A549 (cell line): Measurements from ENCODE around the gene TAF11L14. TPM values are rescaled to one million over a fixed set of nuclear protein-coding genes. Genes with fewer than 3 reads are reported as not detected.
"Not testable (repeated sequence)": the region's sequence is repeated elsewhere in the genome, so short reads cannot be mapped to it uniquely, and the experiment has no call there.

ENCODE experiments used
- ATAC-seq, 2 experiments: fragments of 200-7000 bp in 1 of 2; fragments of >200 bp in 1 of 2; cut with Nextera tagmentation in 1 of 2; cut with Tn5 transposase in 1 of 2; 3 replicates each; pipeline versions ENCODE4 v1.8.0 to v1.9.1; 2018 to 2020; ENCODE audit warnings: mild to moderate bottlenecking in 1 of 2, moderate library complexity in 1 of 2
- CTCF ChIA-PET: fragments of 300-600 bp; sonication (Branson Sonifier 250); formaldehyde crosslinking; extraction: SDS; loops from one replicate; lab custom pipeline; 2021; ENCODE audit warnings: antibody characterized with exemption, inconsistent platforms; lab: Yijun Ruan, JAX
- POLR2A ChIA-PET: fragments of 350-600 bp; formaldehyde crosslinking; extraction: SDS; loops from one replicate; lab custom pipeline; 2021; ENCODE audit warnings: antibody characterized with exemption, inconsistent platforms; lab: Yijun Ruan, JAX
- DNase-seq, 2 experiments: peaks; one replicate each; pipeline versions ENCODE4 v3.0.0 to v3.0.0-alpha.2; 2011 to 2016; ENCODE audit warnings: low read depth in 1 of 2, low spot score in 1 of 2
- FAIRE-seq: peaks from 2 replicates; lab custom pipeline; 2011; peaks lifted over from hg19 to GRCh38; lab: Jason Lieb, UNC
- H3K27ac ChIP-seq, 2 experiments: fragments of >200 bp; sonication (Bioruptor Twin); formaldehyde crosslinking; 3 replicates each; pipeline ENCODE4 v1.5.1; 2016 to 2017
- H3K4me1 ChIP-seq: fragments of >200 bp; sonication (Bioruptor Twin); formaldehyde crosslinking; 3 replicates; pipeline ENCODE4 v1.6.1; 2016
- H3K4me2 ChIP-seq: fragments of >200 bp; sonication (Bioruptor Twin); formaldehyde crosslinking; 3 replicates; pipeline ENCODE4 v1.6.1; 2016
- H3K4me3 ChIP-seq: fragments of >200 bp; sonication (Bioruptor Twin); formaldehyde crosslinking; 3 replicates; pipeline ENCODE4 v1.5.1; 2016
- H3K9me3 ChIP-seq: fragments of >200 bp; sonication (Bioruptor Twin); formaldehyde crosslinking; 3 replicates; pipeline ENCODE4 v1.6.1; 2016
- ATOH8 ChIP-seq: fragments of 250-450 bp; sonication (Bioruptor Pico); IDR thresholded peaks from 2 replicates; pipeline ENCODE4 v1.5.0; 2020; ENCODE audit warnings: low read depth, mild to moderate bottlenecking, moderate library complexity
- CBX2 ChIP-seq: fragments of 200-600 bp; sonication (generic); IDR thresholded peaks from 2 replicates; pipeline ENCODE4 v1.6.1; 2016; ENCODE audit warnings: low read depth, mild to moderate bottlenecking, borderline replicate concordance
- EHMT2 ChIP-seq: fragments of 200-600 bp; sonication (generic); IDR thresholded peaks from 2 replicates; pipeline ENCODE4 v1.6.1; 2016; ENCODE audit warnings: antibody characterized with exemption, low read depth, mild to moderate bottlenecking, moderate library complexity
- EP300 ChIP-seq, 2 experiments: fragments of >200 bp; sonication (Bioruptor Twin); formaldehyde crosslinking; IDR thresholded peaks; 2 replicates in 1 of 2; 3 replicates in 1 of 2; pipeline ENCODE4 v1.6.1; 2016 to 2017
- GATA3 ChIP-seq: IDR thresholded peaks from 2 replicates; pipeline ENCODE4 v1.6.1; 2012; ENCODE audit warnings: borderline replicate concordance
- HES2 ChIP-seq: fragments of >200 bp; sonication (Bioruptor Twin); formaldehyde crosslinking; IDR thresholded peaks from 2 replicates; pipeline ENCODE4 v1.6.1; 2016
- HOXB13 ChIP-seq: fragments of 250-450 bp; sonication (Bioruptor Pico); IDR thresholded peaks from 2 replicates; pipeline ENCODE4 v1.5.0; 2020; ENCODE audit warnings: low read depth, mild to moderate bottlenecking, moderate library complexity
- HOXB5 ChIP-seq: fragments of 250-450 bp; sonication (Bioruptor Pico); IDR thresholded peaks from 2 replicates; pipeline ENCODE4 v1.5.0; 2020; ENCODE audit warnings: mild to moderate bottlenecking, moderate library complexity
- JUNB ChIP-seq: fragments of >200 bp; sonication (Bioruptor Twin); formaldehyde crosslinking; IDR thresholded peaks from 2 replicates; pipeline ENCODE4 v1.6.1; 2016
- KDM5A ChIP-seq: fragments of 200-600 bp; sonication (generic); IDR thresholded peaks from 2 replicates; pipeline ENCODE4 v1.6.1; 2016; ENCODE audit warnings: antibody characterized with exemption, mild to moderate bottlenecking
- MAZ ChIP-seq: fragments of 150-350 bp; IDR thresholded peaks from 2 replicates; pipeline ENCODE4 v1.6.1; 2014; ENCODE audit warnings: antibody characterized with exemption, low read depth, low read length, borderline replicate concordance
- MYC ChIP-seq: IDR thresholded peaks from 2 replicates; pipeline ENCODE4 v1.6.1; 2012; ENCODE audit warnings: mild to moderate bottlenecking, inconsistent platforms, low read length, improper control_type of control experiment, borderline replicate concordance
- NR3C1 ChIP-seq: fragments of >200 bp; sonication (Bioruptor Twin); formaldehyde crosslinking; IDR thresholded peaks from 3 replicates; pipeline ENCODE4 v1.6.1; 2017
- POLR2AphosphoS2 ChIP-seq: conservative IDR thresholded peaks from 2 replicates; pipeline ENCODE4 v1.6.1; 2012; ENCODE audit warnings: low read length, improper control_type of control experiment, inconsistent platforms
- RFX5 ChIP-seq: fragments of 450-650 bp; IDR thresholded peaks from 2 replicates; pipeline ENCODE4 v1.7.1; 2014; ENCODE audit warnings: antibody characterized with exemption, mild to moderate bottlenecking, moderate library complexity
- SMC3 ChIP-seq: fragments of >200 bp; sonication (Bioruptor Twin); formaldehyde crosslinking; IDR thresholded peaks from 3 replicates; pipeline ENCODE4 v1.6.1; 2018; ENCODE audit warnings: inconsistent platforms
- SREBF2 ChIP-seq: fragments of 450-650 bp; IDR thresholded peaks from 2 replicates; pipeline ENCODE4 v1.6.1; 2014; ENCODE audit warnings: mild to moderate bottlenecking, moderate library complexity
- TFCP2L1 ChIP-seq: fragments of 250-450 bp; sonication (Bioruptor Pico); IDR thresholded peaks from 2 replicates; pipeline ENCODE4 v1.5.0; 2021; ENCODE audit warnings: mild to moderate bottlenecking
- WGBS: methylation state at CpG from one replicate; pipeline ENCODE4 v1.1.6; 2017; ENCODE audit errors: missing lambda C conversion rate; 5-methylcytosine and 5-hydroxymethylcytosine counted together
- polyA plus RNA-seq, 4 experiments: library from polyadenylated mRNA; depleted of rRNA in 3 of 4; stranded (reverse); fragments of >200 nt; fragmentation: RNase III in 1 of 4; extraction: RNeasy Plus Mini Kit Qiagen cat#74134 plus additional on column Dnase treatment in 1 of 4; gene quantifications; 2 replicates in 3 of 4; 3 replicates in 1 of 4; pipeline ENCODE4 v1.2.3, GENCODE V29; 2011 to 2017

The TAF11L14 gene
- polyA plus RNA-seq, 2 of the 4 experiments (the other 2 are of a cell fraction), result 0.14 TPM; not detected in 1

GRCh38 chr5:17604951-17605350 is 29.3 kb upstream of the TAF11L14 start:
- Histone ChIP-seq H3K27ac (no peak overlapping the region), H3K4me3 (no peak overlapping the region), H3K9me3 (no peaks in the 10 kb centered on the region), H3K4me2 (no peak overlapping the region), H3K4me1 (peaks cover 7% of the 10 kb centered on the region; the same call in 1 of the 3 replicates)
- CTCF ChIA-PET, result no interaction called here
- POLR2A ChIA-PET, result no interaction called here
- WGBS, result 93% methylated on average over 14 of the region's 14 CpGs
- DNase-seq (no peak), FAIRE-seq (no peak), ATAC-seq (no peak)
- no peak for TF ChIP-seq SMC3

- H3K4me3 ChIP-seq, H3K9me3 ChIP-seq, H3K4me2 ChIP-seq, DNase-seq, H3K27ac ChIP-seq, CTCF ChIA-PET, H3K4me1 ChIP-seq, ATAC-seq, POLR2A ChIA-PET, FAIRE-seq: not testable (repeated sequence)
- 58% methylated on average over 4 of the region's 4 CpGs for WGBS
Measured at GRCh38 chr5:17607461-17607860, 26.8 kb upstream of the TAF11L14 start.

- POLR2A ChIA-PET, H3K9me3 ChIP-seq, H3K4me1 ChIP-seq, ATAC-seq, H3K4me3 ChIP-seq, CTCF ChIA-PET, H3K4me2 ChIP-seq, H3K27ac ChIP-seq, DNase-seq: not testable (repeated sequence)
- WGBS, result 88% methylated on average over 2 of the region's 2 CpGs
- peak; percentile 56 for FAIRE-seq
Measured at GRCh38 chr5:17610092-17610491, 24.2 kb upstream of the TAF11L14 start, which contains the start of gene TAF11L12. TSS of gene TAF11L12 (plus strand) at chr5:17610392.

- no peak for FAIRE-seq
- ChIA-PET CTCF (no interaction called here), POLR2A (no interaction called here)
- TF ChIP-seq HES2, result no peak
- no peak for TF ChIP-seq POLR2AphosphoS2
- no peak for TF ChIP-seq EP300 (IDR thresholded peaks at IDR 0.05)
- no peak for TF ChIP-seq EHMT2
- no peak for TF ChIP-seq MYC
- TF ChIP-seq MAZ, result no peak
- TF ChIP-seq TFCP2L1 (CRISPR knock-in tag), result no peak
- TF ChIP-seq JUNB, result no peak
- TF ChIP-seq GATA3, result no peak
- no peak for TF ChIP-seq CBX2
- no peak for TF ChIP-seq SMC3
- TF ChIP-seq NR3C1, result no peak
- TF ChIP-seq RFX5, result no peak
- TF ChIP-seq ATOH8 (CRISPR knock-in tag), result no peak
- TF ChIP-seq HOXB5, result no peak
- no peak for TF ChIP-seq KDM5A
- no peak for TF ChIP-seq SREBF2
- no peak for TF ChIP-seq HOXB13
- no peak overlapping the region for H3K27ac ChIP-seq
- no peak for DNase-seq
- 87% methylated on average over 16 of the region's 17 CpGs for WGBS
- no peaks in the 10 kb centered on the region for H3K9me3 ChIP-seq
- ATAC-seq, result no peak
- no peak overlapping the region for H3K4me2 ChIP-seq
- no peak overlapping the region for H3K4me3 ChIP-seq
- H3K4me1 ChIP-seq, result peaks cover 7% of the 10 kb centered on the region
Measured at GRCh38 chr5:17614872-17615605, 19.2 kb upstream of the TAF11L14 start.
